EL (cell line): ENCODE data around the gene SVIL.
"Not testable (repeated sequence)": the region's sequence is repeated elsewhere in the genome, so short reads cannot be mapped to it uniquely, and the experiment has no call there.

Experiments used
- DNase-seq: peaks from one replicate; pipeline ENCODE4 v3.0.0-alpha.2; 2016

Gene SVIL

GRCh38 chr10:29479081-29479925 is 155.5 kb downstream of the SVIL start:
- DNase-seq: peak; percentile 16

DNA sequence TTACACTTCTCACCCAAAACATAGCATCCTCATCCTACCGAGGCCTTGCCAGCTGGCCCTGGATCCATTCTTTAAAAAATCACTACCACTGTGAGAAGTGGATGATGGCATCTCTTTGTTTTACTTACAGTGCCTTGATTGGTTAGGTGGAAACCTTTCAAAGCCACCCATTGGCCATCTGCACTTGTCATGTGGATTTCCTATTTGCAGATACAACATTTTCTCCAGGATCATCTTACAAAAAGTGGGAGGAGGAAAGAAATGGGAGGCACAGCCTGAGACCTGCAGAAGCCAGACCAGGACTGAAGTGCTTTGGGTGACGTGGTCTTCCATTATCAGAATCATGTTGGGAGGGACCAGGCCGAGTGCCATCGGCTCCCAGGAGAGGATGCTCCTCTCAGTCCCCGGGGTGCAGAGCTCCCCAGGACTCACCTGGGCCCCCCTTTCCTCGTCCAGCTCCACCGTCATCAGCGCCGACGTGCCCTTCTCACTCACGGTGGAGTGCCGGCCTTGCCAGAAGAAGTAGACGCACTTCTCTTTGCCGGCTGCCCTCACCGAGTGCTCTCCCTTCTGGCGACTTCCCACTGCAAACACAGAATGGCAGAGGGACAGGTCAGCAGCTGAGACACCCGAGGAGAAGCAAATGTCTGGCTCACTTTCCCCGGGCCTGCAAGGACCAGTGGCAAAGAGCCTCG is 161.2 kb downstream of the SVIL start:
- no peak for DNase-seq

- no peak for DNase-seq
Measured at GRCh38 chr10:29473087-29473356, 161.7 kb downstream of the SVIL start.

- no peak for DNase-seq
Measured at GRCh38 chr10:29472301-29473086, 162.3 kb downstream of the SVIL start.

DNA sequence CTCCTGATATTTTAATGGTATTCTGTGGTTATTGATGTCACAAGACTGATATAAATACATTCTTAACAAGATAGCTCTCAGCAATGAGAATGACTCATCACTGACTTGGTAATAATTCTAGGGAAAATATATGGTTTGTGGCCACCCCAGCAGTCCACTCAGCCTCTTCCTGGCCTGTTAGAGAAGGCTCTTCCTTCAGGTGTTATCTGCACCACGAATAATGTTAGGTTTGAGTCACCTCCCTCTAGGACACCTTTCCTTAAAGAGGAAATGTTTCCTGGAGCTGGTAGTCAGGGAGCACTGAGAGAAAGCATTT is 163.3 kb downstream of the SVIL start:
- DNase-seq: peak; percentile 85

DNA sequence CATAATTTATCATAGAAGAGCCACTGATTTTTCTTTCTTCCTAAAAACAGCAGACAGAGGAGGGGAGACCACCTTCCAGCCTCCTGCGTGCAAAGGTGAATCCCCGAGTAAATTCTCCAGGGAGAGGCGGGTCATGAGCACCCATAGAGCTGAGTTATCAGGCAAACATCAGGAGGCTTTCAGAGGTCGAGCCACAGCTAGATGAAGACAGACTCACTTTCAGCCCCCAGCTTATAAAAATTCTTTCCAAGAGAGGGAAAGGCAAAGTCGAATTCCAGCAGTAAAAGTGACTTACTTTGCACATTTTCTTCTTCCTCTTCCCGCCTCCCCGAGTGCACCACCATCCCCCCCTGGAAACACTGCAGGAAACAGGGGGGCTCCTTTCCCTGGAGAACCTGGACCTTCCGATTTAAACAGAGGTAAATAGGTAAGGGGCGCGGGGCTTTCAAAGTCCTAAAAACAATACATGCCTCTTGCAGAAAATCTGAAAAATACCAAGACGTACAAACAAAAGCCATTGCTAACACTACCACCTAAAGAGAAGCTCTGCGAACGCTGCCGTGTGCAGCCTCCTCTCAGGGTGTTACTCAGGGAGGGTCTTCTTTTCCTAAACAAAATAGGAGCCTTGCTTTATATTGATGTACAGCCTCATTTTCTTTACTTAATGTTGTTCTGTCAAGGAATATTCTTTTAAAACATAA is 163.8 kb downstream of the SVIL start:
- peak; percentile 68 for DNase-seq

DNA sequence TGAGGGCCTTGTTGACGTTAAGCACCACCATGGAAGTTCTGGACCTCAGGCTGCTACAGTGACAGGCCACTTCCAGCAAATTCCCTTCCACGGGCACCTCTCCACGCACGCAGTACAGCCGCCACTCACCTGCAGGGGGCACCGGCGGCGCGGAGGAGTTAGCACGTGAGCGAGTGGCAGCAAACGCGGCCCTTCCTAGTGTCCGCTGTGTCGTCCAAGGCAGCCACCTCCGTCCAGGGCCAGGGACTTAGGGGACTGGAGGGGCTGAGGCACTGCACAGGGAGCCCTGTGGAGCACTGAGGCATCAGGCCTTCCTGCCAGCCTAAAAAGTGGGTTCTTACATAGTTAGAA is 164.4 kb downstream of the SVIL start:
- DNase-seq: no peak

- no peak for DNase-seq
Measured at GRCh38 chr10:29469481-29470354, 165.1 kb downstream of the SVIL start.

- no peak for DNase-seq
Measured at GRCh38 chr10:29465384-29465783, 169.4 kb downstream of the SVIL start.

- DNase-seq: not testable (repeated sequence)
Measured at GRCh38 chr10:29464671-29465171, 170.1 kb downstream of the SVIL start.

- no peak for DNase-seq
Measured at GRCh38 chr10:29461042-29461441, 173.7 kb downstream of the SVIL start.

DNA sequence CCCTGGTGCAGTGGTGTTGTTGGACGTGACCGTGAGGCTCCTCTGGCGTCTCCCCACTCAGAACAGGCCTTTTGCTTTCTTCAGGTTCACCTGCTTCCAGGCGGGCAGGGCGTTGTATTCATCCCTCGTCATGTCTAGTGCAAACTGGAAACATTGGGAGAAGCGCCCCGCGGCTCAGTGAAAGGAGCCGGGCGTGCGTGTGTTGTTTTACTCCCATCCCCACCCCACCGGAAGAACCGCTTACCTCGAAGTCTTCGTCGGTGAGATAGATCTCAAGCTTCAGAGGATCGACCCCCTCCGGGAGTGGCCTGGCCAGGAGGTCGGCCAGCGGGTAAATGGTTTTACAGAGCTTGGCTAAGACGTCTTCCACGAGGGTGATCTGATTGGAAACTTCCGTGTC is 176.6 kb downstream of the SVIL start:
- not testable (repeated sequence) for DNase-seq

GRCh38 chr10:29455095-29455494 is 179.7 kb downstream of the SVIL start:
- no peak for DNase-seq

DNA sequence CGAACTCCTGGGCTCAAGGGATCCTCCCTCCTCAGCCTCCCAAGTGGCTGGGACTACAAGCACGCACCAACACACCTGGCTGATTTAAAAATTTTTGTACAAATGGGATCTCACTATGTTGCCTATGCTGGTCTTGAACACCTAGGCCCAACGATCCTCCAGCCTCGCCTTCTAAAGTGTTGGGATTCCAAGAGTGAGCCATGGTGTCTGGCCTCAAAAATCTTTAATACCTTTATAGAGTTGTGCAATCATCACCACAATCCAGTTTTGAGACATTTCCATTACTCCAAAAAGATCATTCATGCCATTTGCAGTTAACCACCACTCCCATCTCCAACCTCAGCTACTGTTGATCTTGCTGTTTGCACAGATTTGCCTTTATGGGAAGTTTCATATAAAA is 180.5 kb downstream of the SVIL start:
- DNase-seq: no peak

- no peak for DNase-seq
Measured at GRCh38 chr10:29452546-29452945, 182.2 kb downstream of the SVIL start.

GRCh38 chr10:29451946-29452345 is 182.8 kb downstream of the SVIL start:
- no peak for DNase-seq

DNA sequence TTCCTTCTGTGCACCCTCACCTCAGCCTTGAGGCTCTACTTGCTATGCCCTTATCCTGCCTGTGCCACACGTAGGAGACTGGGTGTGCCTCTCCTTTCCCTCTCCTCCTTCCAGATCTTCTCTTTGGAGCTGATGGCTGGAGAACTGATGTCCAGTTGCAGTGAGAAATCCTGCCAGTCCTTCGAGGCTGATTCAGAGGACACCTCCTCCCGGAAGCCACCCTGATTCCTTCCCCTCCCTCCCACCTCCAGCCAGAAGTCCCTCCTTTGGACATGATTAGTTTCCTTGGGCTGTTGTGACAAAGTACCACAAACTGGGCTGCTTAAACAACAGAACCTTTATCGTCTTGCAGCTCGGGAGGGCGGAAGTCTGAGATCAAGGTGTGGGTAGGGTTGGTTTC is 184.4 kb downstream of the SVIL start:
- no peak for DNase-seq

DNA sequence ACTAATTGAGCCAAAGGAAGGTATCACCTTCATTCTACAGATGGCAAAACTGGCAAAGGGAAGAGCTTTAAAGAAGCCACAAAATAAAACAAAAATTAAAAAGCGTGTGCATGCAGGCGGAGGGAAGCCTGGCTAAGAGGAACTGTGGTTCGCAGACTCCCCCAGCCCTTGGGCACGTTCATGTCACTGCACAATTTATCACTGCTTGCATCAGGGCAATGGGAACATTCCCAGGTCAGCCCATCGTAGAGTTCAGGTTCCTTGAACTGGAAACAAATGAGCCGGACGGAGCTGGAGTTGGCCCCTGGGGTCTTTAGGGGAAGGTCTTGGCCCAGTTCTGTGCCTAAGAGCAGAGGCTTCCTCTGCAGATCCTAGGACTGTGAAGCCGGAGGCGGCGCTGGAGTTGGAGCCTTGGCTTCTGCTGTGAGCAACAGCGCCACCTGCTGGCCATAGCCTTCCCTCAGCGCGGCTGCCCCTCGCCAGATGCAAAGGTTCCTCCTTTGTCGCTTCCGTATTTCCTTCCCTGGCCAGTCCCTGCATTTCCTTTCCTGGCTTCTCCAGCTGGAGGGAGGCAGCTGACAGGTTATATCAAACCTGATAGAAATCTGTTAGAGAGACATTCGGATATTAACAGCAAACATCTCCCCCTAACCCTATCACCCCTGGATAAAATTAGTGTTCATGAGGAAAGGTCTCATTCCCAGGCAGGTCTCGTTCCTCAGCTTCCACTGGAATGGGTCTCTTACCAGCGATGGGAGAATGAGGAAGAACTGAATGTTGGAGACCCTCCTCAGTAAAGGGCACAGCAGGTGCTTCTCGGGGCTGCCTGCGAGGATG is 185.8 kb downstream of the SVIL start:
- DNase-seq: peak; percentile 53

- DNase-seq: no peak
Measured at GRCh38 chr10:29448125-29448524, 186.6 kb downstream of the SVIL start.

GRCh38 chr10:29446327-29446726 is 188.4 kb downstream of the SVIL start:
- no peak for DNase-seq
